Measurements from ENCODE around the gene LRP2.

DNA sequence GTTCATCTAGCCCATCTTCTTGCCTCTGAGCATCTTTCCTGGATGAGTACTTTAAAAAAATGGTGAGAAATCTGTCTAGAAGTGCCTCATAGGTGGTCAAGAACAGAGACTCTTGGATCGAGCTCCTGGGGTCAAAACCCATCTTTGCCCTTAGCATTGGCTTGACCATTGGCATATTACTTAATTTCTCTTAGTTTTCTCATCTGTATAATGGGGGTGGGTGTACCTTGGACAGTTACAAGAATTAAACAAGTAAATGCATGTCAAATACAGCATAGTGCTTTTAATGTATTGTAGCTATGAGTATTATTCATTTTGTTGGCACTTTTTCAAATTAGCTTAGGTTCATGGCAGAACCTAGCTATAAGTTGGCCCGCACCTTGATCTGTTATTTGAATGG is 256.2 kb downstream of the LRP2 start:
- TF ChIP-seq, protein P1, sequence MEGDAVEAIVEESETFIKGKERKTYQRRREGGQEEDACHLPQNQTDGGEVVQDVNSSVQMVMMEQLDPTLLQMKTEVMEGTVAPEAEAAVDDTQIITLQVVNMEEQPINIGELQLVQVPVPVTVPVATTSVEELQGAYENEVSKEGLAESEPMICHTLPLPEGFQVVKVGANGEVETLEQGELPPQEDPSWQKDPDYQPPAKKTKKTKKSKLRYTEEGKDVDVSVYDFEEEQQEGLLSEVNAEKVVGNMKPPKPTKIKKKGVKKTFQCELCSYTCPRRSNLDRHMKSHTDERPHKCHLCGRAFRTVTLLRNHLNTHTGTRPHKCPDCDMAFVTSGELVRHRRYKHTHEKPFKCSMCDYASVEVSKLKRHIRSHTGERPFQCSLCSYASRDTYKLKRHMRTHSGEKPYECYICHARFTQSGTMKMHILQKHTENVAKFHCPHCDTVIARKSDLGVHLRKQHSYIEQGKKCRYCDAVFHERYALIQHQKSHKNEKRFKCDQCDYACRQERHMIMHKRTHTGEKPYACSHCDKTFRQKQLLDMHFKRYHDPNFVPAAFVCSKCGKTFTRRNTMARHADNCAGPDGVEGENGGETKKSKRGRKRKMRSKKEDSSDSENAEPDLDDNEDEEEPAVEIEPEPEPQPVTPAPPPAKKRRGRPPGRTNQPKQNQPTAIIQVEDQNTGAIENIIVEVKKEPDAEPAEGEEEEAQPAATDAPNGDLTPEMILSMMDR (IDR thresholded peaks at IDR 0.05) = no peak
- no peak for TF ChIP-seq POLR2A (IDR thresholded peaks at IDR 0.05)
